HG03039 (cell line): Measurements from ENCODE around the gene CYP20A1.
"Not testable (repeated sequence)": the region's sequence is repeated elsewhere in the genome, so short reads cannot be mapped to it uniquely, and the experiment has no call there.

Source experiments
- ATAC-seq: cut with Tn5 transposase; IDR thresholded peaks from one replicate; pipeline ENCODE4 v1.9.1; 2021; ENCODE audit warnings: mild to moderate bottlenecking, moderate library complexity; ENCODE audit not compliant: unreplicated experiment

The CYP20A1 gene, protein sequence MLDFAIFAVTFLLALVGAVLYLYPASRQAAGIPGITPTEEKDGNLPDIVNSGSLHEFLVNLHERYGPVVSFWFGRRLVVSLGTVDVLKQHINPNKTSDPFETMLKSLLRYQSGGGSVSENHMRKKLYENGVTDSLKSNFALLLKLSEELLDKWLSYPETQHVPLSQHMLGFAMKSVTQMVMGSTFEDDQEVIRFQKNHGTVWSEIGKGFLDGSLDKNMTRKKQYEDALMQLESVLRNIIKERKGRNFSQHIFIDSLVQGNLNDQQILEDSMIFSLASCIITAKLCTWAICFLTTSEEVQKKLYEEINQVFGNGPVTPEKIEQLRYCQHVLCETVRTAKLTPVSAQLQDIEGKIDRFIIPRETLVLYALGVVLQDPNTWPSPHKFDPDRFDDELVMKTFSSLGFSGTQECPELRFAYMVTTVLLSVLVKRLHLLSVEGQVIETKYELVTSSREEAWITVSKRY

DNA sequence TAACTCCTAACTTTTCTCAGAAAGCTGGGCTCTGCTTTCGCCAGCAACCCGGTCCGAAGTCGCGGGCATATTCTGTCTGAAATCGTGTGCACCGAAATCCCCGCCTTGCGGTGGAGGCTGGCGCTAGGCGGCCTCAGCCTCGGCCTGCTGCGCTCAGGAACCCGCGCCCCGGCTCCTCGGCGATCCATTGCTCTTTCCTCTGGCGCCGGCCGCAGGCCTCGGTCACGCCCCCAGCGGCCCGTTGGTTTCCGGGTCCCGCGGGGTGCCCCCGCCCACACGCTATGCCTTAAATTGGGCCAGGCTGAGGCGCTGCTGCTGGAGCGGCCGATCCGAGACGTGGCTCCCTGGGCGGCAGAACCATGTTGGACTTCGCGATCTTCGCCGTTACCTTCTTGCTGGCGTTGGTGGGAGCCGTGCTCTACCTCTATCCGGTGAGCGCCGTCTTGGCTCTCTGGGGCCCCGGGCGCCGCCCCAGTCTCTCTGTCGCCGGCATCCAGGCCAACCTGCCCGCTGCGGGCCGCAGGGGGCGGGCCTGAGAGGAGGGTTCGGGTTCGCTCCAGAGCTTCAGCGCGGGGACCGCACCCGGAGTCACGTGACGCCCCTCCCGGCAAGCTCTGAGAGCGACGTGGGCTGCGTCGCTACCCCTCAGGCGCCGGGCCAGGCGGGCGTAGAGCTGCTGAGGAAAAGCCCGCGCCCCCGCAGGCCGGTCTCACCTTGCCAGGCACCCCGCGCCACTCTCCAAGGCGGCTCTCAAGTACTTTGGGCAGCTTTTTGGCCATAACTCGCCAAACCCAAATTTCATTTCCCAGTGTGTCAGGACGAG, at the start of gene CYP20A1:
Gene CYP20A1 (plus strand): TSS at position 315 of the 823 bp plus-strand sequence. CDS start 45 bp downstream, at position 360.
- ATAC-seq, result peak; percentile 89

DNA sequence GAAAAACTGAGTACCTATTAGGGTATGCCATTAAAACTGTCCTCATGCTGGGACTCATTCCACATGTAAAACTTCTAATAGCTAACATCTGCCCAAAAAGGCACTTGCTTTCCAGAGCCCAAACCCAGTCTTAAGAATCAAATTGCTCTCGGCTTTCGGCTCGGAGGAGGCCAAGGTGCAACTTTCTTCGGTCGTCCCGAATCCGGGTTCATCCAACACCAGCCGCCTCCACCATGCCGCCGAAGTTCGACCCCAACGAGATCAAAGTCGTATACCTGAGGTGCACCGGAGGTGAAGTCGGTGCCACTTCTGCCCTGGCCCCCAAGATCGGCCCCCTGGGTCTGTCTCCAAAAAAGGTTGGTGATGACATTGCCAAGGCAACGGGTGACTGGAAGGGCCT, 48.3 kb upstream of the CYP20A1 start:
- not testable (repeated sequence) for ATAC-seq

DNA sequence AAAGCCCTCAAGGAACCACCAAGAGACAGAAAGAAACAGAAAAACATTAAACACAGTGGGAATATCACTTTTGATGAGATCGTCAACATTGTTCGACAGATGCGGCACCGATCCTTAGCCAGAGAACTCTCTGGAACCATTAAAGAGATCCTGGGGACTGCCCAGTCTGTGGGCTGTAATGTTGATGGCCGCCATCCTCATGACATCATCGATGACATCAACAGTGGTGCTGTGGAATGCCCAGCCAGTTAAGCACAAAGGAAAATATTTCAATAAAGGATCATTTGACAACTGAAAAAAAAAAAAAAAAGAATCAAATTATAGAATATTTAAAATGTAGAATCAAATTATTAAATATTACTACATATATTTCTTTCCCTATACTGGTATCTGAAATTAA, 47.8 kb upstream of the CYP20A1 start:
- ATAC-seq, result not testable (repeated sequence)

DNA sequence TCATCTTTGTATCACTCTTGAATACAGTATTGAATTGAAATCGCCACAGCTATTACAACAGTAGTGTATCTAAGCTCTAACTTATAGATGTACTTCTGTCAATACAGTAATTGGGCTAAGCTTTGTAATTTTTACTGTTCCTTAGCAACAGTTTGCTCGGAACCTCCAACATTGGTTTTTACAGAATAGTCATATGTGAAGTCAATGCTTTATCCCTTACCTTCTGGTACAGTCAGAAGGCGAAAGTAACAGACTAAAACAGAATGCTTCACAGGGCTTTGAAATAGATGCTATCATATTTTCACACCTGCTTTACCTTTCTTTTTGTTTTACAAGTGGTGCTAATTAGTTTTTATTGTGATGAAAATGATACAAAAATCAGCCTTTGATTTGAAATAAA, 46.9 kb upstream of the CYP20A1 start:
- no peak for ATAC-seq

DNA sequence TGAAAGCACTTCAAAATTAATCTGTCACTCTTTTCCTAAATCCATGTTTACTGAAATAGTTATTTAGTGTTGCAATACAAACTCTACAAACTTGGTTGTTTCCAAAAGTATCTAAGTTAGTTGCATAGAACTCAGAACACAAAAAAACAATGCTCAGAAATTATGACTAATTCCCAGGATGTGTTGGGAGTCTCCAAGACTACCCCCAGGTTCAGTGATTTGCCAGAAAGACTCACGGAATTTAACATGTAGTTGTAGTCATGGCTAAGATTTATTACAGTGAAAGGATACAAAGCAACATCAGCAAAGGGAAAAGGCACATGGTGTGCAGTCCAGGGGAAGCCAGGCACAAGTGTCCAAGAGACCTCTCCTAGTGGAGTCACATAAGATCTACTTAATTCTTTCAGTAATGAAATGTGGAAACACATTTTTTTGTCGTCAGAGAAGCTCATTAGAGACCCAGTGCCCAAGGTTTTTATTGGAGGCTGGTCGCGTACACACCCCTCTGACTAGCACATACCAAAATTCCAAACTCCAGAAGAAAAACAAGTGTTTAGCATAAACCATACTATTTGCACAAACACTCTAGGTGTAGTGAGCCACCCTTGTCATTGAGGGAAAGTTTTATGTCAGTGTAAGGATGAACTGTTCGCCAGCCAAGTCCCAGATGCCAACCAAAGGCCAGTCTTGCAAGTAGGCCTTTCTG, 43.3 kb upstream of the CYP20A1 start:
- no peak for ATAC-seq

DNA sequence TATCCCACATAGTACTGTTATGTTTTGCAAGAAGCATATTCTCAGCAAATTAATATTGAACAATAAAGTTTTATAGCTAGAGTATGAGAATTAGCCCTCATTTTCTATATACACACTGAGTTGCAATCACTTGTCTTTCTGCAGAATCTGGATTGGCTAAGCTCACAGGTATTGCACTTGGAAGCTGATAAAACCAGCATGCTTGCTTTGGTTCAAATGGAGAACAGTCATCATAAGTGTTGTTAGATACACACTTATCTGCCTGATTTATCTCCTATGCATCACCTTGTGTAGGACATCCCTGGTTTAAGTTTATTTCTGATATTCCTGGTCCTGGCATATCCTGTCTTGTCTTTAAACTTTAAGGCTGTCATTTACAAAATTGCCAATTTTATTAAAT, 38.0 kb upstream of the CYP20A1 start:
- ATAC-seq, result no peak

DNA sequence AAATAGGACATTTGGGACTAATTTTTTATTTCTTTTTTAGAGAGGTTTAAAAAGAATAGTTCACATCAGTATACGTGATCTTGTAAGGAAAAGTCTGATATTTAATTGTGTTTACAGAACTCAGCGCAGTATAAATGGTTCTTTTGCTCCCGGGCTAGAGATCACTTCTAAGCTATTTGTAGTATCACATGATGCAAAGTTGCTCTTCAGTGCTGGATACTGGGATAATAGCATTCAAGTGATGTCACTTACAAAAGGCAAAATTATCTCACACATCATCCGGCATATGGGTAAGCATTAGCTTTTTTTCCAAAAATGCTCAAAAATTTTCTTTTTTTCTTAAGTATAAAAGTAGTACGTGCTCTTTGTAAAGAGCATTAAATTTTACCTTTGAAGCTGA, 37.4 kb upstream of the CYP20A1 start:
- ATAC-seq, result no peak

DNA sequence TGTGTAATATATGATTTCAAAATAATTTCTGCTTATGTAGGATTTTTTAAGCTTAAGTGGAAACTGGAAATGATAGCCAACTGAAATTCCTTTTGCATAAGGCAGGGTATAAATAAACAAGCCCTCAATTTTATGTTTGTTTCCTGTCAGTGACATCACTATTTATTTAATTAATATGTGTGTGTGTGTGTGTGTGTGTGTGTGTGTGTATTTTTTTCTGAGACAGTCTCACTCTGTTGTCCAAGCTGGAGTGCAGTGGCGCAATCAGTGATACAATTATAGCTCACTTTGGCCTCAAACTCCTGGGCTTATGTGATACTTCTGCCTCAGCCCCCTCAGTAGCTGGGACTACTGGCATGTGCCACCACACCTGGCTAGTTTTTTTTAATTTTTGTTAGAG, 29.3 kb upstream of the CYP20A1 start:
- no peak for ATAC-seq

DNA sequence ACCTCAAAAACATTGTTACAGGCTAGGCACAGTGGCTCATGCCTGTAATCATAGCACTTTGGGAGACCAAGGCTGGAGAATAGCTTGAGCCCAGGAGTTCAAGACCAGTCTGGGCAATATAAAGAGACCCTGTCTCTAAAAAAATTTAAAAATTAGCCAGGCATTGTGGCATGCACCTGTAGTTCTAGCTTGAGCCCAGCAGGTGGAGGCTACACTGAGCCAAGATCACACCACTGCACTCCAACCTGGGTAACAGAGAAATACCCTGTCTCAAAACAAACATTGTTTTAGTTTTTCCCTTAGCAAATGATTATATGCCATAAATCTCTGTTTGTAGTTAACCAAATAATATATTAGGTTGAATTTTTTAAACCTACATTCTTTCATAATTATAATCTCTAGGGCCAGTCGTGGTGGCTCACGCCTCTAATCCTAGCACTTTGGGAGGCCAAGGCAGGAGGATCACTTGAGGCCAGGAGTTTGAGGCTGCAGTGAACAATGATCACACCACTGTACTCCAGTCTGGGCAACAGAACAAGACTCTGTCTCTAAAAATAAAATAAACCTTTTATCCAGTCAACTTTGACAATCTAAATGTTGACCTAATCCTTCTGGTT, 13.3 kb upstream of the CYP20A1 start:
- no peak for ATAC-seq

DNA sequence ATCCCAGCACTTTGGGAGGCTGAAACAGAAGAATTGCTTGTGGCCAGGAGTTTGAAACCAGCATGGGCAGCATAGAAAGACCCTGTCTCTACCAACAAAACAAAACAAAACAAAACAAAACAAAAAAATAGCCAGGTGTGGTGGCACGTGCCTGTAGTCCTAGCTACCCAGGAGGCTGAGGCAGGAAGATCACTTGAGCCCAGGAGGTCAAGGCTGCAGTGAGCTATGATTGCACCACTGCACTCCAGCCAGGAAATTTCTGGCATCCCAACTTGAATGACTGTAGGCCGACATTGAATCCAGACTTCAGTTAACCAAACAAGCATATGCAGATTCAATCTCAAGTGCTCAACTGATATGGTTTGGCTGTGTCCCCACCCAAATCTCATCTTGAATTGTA, 9.1 kb upstream of the CYP20A1 start:
- ATAC-seq, result not testable (repeated sequence)

DNA sequence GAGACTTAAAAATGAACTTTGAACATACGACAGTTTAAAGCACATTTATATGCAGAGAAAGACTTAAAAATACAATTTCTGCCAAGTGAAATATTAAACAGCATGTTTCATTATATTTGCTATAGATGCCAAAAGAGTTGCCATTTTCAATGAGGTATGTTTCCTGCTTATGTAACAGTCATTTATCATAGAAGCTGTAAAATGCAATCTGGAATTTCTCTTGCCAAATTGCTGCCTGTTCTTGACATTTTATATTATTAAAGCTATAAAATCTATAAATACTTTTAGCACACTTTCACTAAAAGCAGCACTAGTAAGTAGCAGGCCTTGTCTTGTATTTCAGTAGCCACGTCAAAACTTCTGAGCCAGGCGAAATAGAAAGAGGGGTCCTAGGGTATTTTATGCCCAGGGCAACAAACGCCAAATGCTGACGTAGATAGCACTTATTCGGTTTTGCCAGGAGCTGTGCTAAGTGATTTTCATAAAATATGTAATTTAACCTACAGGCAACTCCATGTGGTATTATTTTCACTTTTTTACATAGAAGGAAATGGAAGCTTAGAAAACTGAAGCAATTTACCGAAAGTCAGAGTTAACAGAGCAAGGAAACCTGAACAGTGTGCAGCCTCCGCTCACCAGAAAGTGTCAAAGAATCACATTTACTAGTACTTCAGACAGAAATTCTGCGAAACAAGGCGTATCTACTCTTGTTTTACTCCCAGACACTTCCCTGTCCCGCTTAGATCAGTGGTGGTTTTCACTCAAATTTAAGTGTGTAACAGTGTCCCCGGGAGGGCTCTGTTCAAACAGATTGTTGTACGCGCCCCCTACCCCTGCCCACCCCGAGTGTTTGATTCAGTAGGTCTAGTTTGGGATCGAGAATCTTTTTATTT, 1.2 kb upstream of the CYP20A1 start:
- ATAC-seq, result no peak

DNA sequence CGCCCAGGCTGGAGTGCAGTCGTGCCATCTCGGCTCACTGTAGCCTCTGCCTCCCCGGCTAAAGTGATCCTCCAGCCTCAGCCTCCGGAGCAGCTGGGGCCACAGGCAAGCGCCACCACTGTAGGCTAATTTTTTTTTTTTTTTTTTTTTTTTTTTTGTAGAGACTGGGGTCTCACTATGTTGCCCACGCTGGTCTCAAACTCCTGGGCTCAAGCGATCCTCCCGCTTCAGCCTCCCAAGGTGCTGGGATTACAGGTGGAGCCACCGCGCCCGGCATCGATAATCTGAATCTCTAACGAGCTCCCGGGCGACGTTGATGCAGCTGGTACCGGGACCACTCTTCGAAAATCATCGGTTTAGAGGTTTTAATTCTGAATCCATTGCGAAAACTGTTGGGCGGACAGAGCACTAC, 520 bp upstream of the CYP20A1 start:
- ATAC-seq, result no peak

DNA sequence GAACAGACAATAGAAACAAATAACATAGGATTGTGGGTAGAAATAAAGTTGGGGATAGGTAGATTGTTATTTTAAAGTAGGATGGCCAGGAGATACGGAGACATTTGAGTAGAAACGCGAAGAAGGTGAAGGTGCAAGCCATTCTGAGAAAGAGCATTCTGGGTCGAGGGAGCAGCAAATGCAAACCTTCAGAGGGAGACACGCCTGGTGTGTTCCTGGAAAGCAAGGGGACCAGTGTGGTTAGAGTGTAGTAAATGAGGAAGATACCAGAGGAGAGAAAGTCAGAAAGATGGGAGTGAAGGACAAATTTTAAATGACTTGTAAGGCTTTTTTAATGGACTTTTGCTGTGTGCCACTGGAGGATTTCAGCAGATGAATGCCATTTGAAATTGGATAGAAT, 1.7 kb downstream of the CYP20A1 start:
- no peak for ATAC-seq

DNA sequence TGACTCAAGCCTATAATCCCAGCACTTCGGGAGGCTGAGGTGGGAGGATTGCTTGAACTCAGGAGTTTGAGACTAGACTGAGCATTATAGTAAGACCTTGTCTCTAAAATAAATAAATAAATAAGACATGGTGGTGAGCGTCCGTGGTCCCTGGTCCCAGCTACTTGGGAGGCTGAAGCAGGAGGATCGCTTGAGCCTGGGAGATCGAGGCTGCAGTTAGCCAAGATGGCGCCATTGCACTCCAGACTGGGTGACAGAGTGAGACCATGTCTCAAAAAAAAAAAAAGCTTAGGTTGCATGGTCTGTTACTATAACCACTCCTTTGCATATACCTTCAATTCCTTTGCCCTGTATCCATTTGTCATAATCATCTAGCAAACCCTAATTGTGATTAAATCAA, 3.7 kb downstream of the CYP20A1 start:
- ATAC-seq, result no peak

DNA sequence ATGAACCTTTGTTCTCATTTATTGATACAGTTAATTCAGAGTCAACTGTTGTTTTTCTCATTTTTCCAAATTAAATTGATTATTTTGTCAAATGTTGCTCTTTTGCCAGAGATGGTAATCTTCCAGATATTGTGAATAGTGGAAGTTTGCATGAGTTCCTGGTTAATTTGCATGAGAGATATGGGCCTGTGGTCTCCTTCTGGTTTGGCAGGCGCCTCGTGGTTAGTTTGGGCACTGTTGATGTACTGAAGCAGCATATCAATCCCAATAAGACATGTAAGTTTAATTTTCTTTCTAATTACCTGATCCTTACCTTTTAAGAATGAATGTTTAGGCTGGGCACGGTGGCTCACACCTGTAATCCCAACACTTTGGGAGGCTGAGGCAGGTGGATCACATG, 7.8 kb downstream of the CYP20A1 start:
- ATAC-seq, result no peak

DNA sequence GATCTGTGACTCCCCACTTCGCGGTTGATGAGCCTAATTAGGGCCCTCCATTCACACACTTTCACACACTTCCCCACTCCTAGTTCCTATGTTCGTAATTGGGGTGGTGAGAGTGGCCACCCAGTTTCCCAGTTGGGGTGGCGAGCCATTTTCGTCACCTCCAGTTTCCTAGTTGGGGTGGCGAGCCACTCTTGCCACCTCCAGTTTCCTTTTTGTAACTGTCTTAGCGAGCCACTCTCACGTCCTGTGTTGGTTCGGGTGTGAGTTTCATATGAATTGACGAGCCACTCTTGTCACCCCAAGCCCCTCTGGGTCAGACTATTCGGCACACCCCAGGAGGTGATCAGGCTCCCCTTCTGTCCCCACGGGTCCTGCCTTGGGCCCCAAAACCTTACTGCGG, 14.0 kb downstream of the CYP20A1 start:
- no peak for ATAC-seq

DNA sequence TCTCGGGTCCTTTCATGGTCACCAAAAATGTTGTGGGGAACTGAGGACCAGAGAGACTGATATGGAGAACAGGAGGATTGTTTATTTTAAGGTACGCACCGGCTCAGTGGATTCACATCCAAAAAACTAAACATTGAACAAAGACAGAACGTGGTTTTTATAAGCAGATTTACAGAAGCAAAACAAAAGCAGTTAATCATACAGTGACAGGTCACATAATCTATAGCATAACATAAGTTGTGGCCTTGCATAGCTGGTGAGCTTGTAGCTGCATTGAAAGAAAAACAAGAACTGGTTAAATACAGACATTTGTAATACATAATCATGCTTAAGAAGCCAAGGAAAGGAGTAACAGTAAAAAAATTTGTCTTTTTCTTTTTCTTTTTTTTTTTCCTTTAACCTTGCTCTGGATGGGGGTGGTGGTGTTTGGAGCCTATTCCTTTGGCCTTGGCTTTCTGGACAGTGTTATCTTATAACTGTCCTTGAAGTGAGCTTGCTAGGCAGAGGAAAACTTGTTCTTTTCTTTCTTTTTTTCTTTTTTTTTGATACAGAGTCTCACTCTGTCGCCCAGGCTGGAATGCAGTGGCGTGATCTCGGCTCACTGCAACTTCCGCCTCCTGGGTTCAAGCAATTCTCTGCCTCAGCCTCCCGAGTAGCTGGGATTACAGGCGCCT, 14.7 kb downstream of the CYP20A1 start:
- not testable (repeated sequence) for ATAC-seq

DNA sequence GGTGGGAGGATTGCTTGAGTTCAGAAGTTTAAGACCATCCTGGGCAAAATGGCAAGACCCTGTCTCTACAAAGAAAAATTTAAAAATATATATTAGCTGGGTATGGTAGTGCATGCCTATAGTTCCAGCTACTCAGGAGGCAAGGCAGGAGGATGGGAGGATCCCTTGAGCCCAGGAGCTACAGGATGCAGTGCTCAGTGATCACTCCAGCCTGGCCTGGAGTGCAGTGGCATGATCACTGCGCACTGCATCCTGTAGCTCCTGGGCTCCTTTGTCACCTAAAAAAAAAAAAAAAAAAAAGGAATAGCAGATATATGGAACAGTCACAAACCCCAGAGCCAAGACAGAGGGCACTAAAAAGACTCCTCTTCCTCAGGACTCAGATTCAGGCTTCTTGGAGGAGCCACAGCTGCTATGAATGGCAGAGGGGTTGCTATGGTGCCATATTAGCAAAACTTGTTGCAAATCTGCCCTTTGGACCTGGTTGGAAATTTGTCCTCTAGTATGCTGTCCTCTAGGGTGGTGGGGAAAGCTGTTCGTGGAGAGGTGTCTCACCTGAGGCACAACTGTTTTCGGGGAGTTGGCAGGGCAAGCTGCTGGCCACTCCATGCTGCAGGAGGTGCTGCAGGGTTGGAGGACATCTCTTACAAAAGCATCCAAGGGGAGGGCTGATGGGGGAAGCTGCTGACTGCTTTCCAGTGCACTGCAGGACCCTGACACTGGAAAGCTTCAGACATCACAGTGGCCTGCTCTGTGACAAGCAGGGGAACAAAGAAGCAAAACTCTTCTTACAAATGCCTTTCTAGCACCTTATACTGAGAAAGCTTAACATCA, 22.7 kb downstream of the CYP20A1 start:
- ATAC-seq, result no peak
